ACC112 (cell line): ENCODE results near the gene SIPA1L3.

Source experiments
- H2AFZ ChIP-seq: fragments of 200-600 bp; sonication (generic); one replicate; pipeline ENCODE4 v1.6.0; 2017; ENCODE audit warnings: antibody characterized with exemption, low read length; ENCODE audit not compliant: unreplicated experiment
- H3K27ac ChIP-seq: fragments of 200-600 bp; sonication (generic); 2 replicates; pipeline ENCODE4 v1.5.1; 2014; ENCODE audit warnings: low read depth, mild to moderate bottlenecking, antibody characterized with exemption, low read length, moderate library complexity
- H3K27me3 ChIP-seq: fragments of 200-600 bp; sonication (generic); 2 replicates; pipeline ENCODE4 v1.6.1; 2014; ENCODE audit warnings: mild to moderate bottlenecking, antibody characterized with exemption, low read length, moderate library complexity, mixed read lengths; ENCODE audit not compliant: insufficient read depth
- H3K36me3 ChIP-seq: fragments of 200-600 bp; sonication (generic); 2 replicates; pipeline ENCODE4 v1.6.1; 2016; ENCODE audit warnings: mild to moderate bottlenecking, antibody characterized with exemption, low read length, moderate library complexity, mixed read lengths; ENCODE audit not compliant: insufficient read depth
- H3K4me1 ChIP-seq: fragments of 200-600 bp; sonication (generic); one replicate; pipeline ENCODE4 v1.6.1; 2016; ENCODE audit warnings: low read length, mixed read lengths; ENCODE audit not compliant: insufficient read depth, unreplicated experiment, control insufficient read depth
- H3K4me3 ChIP-seq: fragments of 200-600 bp; sonication (generic); 2 replicates; pipeline ENCODE4 v1.5.1; 2014; ENCODE audit warnings: mild to moderate bottlenecking, low read depth, low read length
- H3K79me2 ChIP-seq: fragments of 200-600 bp; sonication (generic); one replicate; pipeline ENCODE4 v1.6.0; 2016; ENCODE audit warnings: low read length; ENCODE audit not compliant: control insufficient read depth, unreplicated experiment, insufficient read depth

SIPA1L3 gene

DNA sequence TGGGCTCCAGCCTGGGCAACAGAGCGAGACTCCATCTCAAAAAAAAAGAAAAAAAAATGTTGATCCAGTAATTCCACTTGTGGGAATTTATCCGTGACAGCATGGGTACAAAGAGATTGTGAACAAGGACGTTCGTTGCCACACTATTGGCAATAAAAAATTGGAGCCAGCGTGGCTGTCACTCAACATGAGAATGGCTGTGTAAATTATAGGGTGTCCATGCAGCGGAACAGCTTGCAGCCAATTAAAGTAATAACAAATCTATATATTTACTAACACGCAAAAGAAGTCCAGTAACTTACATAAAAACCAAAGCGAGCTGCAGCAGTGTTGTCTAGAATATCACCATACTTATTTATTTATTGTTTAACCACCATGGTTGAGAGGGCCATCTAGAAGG, 297.7 kb downstream of the SIPA1L3 start:
- Histone ChIP-seq H3K36me3 (no peaks in the 10 kb centered on the region), H3K27me3 (no peaks in the 10 kb centered on the region), H3K27ac (no peak overlapping the region), H3K4me1 (peaks cover 7% of the 10 kb centered on the region), H2AFZ (no peak overlapping the region), H3K79me2 (no peaks in the 10 kb centered on the region), H3K4me3 (no peak overlapping the region)

DNA sequence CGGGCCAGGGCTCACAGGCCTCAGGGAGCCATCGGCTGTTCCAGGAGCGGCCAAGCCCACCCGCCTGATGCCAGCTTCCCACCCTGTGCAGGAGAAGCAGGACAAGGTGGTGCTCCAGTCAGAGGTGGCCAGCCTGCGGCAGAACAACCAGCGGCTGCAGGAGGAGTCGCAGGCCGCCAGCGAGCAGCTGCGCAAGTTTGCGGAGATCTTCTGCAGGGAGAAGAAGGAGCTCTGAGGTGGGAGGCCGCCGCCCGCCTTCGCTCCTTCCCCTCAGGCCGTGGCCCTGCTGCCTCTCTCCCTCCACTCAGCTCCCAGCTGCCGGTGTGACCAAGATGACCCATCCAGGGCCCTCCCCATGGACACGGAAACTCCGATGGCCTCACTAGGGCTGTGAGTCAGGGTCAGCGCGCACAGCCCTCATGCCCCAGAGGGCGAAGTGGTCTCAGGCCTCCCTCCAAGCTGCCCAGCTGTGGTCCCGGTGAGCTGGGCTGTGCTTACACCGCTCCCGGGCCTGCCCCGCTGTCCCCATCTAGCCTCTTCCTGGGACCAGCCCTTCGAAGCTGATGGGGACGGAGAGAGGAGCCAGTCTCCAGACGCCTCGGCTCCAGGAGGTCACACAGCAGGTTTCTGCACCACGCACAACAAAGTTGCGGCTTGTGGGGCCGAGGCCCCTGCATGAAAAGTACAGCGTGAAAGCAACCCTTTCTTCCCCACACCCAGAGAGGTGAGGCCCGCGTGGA, 299.2 kb downstream of the SIPA1L3 start:
- H3K4me3 ChIP-seq = no peak overlapping the region
- H2AFZ ChIP-seq = no peak overlapping the region
- H3K36me3 ChIP-seq = no peaks in the 10 kb centered on the region
- H3K79me2 ChIP-seq = no peaks in the 10 kb centered on the region
- peaks cover 20% of the 10 kb centered on the region for H3K4me1 ChIP-seq
- no peak overlapping the region for H3K27ac ChIP-seq
- no peaks in the 10 kb centered on the region for H3K27me3 ChIP-seq

DNA sequence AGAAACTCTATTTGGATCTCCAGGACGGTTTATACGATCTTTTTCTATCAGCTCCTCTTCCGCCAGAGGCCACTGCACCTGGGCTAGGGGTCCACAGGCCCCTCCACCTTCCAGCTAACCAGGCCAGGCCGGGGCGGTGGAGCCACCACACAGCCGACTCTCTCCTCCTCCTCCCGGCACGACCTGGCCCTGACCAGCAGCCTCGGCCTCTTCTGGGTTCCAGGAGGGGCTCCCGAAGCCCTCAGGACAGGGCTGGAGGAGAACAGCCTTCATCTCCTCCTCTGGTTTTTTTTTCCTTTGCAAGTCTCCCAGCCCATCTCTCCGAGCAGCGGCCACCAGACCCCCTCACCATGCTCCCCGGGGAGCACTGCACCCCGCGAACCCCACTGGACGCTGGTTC, 299.9 kb downstream of the SIPA1L3 start:
- Histone ChIP-seq H3K4me3 (no peak overlapping the region), H3K79me2 (no peaks in the 10 kb centered on the region), H3K27me3 (no peaks in the 10 kb centered on the region), H3K27ac (no peak overlapping the region), H3K36me3 (no peaks in the 10 kb centered on the region), H2AFZ (no peak overlapping the region), H3K4me1 (peaks cover 20% of the 10 kb centered on the region)

DNA sequence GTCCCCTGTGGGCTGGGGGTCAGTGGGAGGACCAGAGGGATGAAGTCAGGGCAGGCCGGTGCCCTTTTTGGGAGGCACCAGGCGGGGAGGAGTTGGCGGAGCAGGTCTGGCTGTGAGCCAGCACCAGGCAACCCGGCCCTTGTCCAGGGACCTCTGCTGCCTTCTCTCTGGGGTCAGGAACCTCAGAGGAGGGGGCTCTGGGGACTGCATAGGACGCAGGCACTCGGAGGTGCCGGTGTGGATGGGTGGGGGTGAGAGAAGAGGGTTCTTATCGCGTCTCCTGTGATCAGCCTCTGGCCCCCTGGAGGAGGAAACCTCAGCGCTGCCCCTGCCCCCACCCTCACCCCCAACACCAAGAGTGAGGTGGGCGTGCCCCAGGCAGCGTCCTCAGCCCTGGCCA, 300.5 kb downstream of the SIPA1L3 start:
- no peaks in the 10 kb centered on the region for H3K27me3 ChIP-seq
- H3K27ac ChIP-seq = no peak overlapping the region
- no peaks in the 10 kb centered on the region for H3K79me2 ChIP-seq
- H2AFZ ChIP-seq = no peak overlapping the region
- H3K36me3 ChIP-seq = no peaks in the 10 kb centered on the region
- H3K4me3 ChIP-seq = no peak overlapping the region
- H3K4me1 ChIP-seq = peaks cover 20% of the 10 kb centered on the region

DNA sequence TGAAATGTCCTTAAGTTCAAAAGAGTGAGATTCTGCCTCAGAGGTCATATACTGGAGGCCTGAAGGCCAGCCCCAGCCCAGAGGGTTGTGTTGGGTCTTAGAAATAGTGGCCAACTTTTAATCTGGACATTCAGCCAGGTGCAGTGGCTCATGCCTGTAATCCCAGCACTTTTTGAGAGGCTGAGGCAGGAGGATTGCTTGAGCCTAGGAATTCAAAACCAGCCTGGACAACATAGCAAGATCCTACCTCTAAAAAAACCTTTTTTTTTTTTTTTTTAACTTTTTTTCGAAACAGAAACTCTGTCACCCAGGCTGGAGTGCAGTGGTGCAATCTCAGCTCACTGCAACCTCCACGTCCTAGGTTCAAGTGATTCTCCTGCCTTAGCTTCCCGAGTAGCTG, 301.6 kb downstream of the SIPA1L3 start:
- no peak overlapping the region for H3K4me3 ChIP-seq
- no peaks in the 10 kb centered on the region for H3K79me2 ChIP-seq
- no peak overlapping the region for H3K27ac ChIP-seq
- no peaks in the 10 kb centered on the region for H3K36me3 ChIP-seq
- peaks cover 20% of the 10 kb centered on the region for H3K4me1 ChIP-seq
- H2AFZ ChIP-seq = no peak overlapping the region
- H3K27me3 ChIP-seq = no peaks in the 10 kb centered on the region

DNA sequence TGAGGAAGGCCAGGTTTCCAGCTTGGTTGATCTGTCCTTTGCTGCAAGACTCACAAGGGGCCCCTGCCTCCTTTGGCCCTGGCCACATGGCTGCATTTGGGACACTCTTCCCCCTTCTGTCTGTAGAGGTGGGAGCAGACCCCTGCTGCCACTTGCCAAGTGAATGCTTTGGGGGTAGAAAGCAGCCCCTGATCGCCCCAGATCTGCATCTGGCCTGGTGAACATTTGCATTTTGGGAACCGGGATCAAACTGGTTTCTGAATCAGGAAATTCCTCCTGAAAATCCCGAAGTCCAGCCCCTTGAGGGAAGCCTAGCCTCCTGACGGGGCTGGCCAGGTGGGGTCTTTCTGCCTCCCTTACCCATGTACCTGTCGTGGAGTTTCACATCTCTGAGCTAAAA, 302.1 kb downstream of the SIPA1L3 start:
- H2AFZ ChIP-seq = peak overlapping the region; percentile 38
- H3K4me3 ChIP-seq = peak overlapping the region; percentile 65; the same call in 1 of the 2 replicates
- H3K36me3 ChIP-seq = no peaks in the 10 kb centered on the region
- H3K79me2 ChIP-seq = no peaks in the 10 kb centered on the region
- no peaks in the 10 kb centered on the region for H3K27me3 ChIP-seq
- H3K4me1 ChIP-seq = peaks cover 20% of the 10 kb centered on the region
- no peak overlapping the region for H3K27ac ChIP-seq

DNA sequence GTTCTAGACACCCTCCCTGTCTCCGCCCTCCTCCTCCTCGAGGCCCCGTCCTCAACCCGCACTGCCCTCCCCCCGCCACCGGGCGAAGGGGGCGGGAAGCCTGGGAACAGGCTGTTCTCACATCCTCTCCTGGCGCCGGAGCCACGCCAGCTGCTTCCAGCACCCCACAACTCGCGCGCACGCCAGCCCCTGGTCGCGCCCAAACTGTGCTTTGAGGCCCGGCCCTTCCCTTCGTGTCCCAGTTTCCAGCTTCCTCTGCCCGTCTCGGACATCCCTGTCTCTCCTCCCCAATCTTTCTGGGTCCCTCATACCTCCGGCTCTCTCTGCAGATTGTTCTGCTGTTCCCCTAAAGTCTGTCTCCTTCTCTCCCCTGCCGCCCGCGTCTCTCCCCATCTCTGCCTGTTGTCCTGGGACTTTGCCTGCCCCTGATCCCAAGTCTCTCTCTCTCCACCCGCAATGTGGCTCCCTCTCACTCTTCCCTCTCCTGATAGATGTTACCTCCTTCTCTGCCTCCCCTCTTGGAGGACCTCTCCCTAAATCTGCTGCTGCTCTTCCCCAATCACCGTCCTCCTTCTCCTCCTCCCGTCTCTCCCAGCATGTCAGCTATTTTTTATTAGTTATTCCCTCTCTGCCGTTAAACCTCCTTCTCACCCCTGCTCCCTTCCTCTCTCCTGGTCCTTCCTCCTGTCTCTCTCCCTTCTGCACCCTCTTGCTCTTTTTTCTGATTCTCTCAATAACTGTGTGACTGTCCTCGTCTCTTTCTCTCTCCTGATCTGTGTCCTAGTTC, 302.9 kb downstream of the SIPA1L3 start:
- Histone ChIP-seq H3K27me3 (no peaks in the 10 kb centered on the region), H3K79me2 (no peaks in the 10 kb centered on the region), H3K4me3 (peak overlapping the region; percentile 65), H3K27ac (peak overlapping the region; percentile 29; the same call in 1 of the 2 replicates), H2AFZ (no peak overlapping the region), H3K4me1 (peaks cover 20% of the 10 kb centered on the region), H3K36me3 (no peaks in the 10 kb centered on the region)

DNA sequence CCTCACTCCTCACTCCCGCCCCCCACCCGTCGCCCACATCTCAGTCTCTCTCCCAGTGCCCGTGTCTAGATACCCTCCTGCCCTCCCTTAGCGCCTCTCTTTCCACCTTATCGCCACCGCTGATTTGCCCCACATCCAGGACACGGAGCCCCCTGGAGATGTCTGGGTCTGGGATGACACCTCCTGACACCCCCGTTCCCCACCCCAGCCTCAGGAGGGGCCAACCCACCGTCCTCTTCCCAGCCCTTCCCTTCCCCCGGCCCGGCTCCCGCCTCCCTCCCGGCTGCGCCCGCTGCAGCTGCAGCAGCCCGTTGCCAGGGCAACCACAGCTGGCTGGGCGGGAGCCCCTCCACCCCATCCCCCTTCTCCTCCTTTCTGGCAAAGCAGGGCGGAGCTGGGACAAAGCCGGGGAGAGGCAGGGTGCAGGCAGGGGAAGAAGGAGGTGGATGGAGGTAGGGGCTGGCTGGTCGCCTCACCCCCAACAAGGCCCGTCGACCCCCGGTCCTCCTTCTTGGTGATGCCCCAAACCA, 303.5 kb downstream of the SIPA1L3 start:
- Histone ChIP-seq H3K4me1 (peaks cover 20% of the 10 kb centered on the region), H3K27ac (no peak overlapping the region), H2AFZ (no peak overlapping the region), H3K79me2 (no peaks in the 10 kb centered on the region), H3K27me3 (no peaks in the 10 kb centered on the region), H3K4me3 (peak overlapping the region; percentile 65; the same call in 1 of the 2 replicates), H3K36me3 (no peaks in the 10 kb centered on the region)

DNA sequence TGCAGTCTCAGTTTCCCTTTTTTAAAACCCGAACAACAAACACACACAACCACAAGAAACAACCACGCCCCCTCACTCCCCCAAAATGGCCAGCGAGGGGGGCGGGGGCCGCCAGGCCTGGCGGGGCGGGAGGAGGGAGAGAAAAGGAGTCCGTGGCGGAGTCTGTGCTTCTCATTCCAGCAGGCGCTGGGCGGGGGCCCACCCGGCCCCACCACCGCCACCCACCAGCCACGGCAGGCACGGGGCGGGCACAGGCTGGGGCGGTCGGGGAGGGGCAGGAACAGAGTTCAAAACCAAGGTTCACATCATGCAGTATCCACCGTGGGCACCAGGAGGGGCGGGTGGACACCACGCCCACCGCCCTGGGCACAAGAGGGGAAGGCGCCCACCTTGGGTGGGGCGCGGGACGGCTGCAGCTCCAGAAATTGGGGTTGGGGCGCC, 304.2 kb downstream of the SIPA1L3 start:
- no peaks in the 10 kb centered on the region for H3K79me2 ChIP-seq
- H3K27ac ChIP-seq = no peak overlapping the region
- H3K27me3 ChIP-seq = no peaks in the 10 kb centered on the region
- no peak overlapping the region for H2AFZ ChIP-seq
- H3K4me3 ChIP-seq = no peak overlapping the region
- H3K36me3 ChIP-seq = no peaks in the 10 kb centered on the region
- peaks cover 20% of the 10 kb centered on the region for H3K4me1 ChIP-seq

DNA sequence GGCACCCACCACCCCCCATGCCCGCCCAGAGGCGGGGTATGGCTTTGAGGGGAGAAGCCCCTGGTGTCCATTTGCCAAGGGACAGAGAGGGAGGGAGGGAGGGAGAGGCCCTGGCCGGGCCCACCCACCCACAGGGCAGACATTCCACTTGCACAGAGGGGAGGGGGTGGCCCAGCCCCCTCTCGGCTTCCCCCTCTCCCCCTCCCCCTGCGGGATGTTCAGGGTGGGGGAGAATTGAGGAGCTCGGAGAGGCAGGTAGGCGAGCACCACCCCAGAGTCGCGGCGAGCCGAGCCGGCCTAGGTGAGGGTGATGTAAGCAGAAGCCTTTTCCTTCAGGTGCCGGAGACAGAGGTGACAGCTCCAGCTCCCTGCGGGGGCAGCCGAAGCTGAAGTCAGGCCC, 304.8 kb downstream of the SIPA1L3 start:
- Histone ChIP-seq H3K4me1 (peaks cover 20% of the 10 kb centered on the region), H3K27ac (no peak overlapping the region), H3K27me3 (no peaks in the 10 kb centered on the region), H3K36me3 (no peaks in the 10 kb centered on the region), H3K4me3 (no peak overlapping the region), H2AFZ (no peak overlapping the region), H3K79me2 (no peaks in the 10 kb centered on the region)
